GM19463 (cell line): ENCODE results near the gene HNRNPA0.
"Not testable (repeated sequence)": the region's sequence is repeated elsewhere in the genome, so short reads cannot be mapped to it uniquely, and the experiment has no call there.

Source experiments
- ATAC-seq: cut with Tn5 transposase; IDR thresholded peaks from one replicate; pipeline ENCODE4 v1.9.1; 2021; ENCODE audit warnings: mild to moderate bottlenecking, moderate library complexity; ENCODE audit not compliant: unreplicated experiment

The HNRNPA0 gene

GRCh38 chr5:137754188-137754960 lies at the start of gene HNRNPA0:
TSS of gene HNRNPA0 (minus strand) at chr5:137754363. CDS start at chr5:137754066, 297 bp downstream.
- peak; percentile 76 for ATAC-seq

GRCh38 chr5:137802282-137803210 lies 48.4 kb upstream of the HNRNPA0 start:
- no peak for ATAC-seq

- no peak for ATAC-seq
Measured at GRCh38 chr5:137800700-137801411, 46.7 kb upstream of the HNRNPA0 start.

- ATAC-seq: no peak
Measured at GRCh38 chr5:137796279-137796678, 42.1 kb upstream of the HNRNPA0 start.

GRCh38 chr5:137794863-137795262 lies 40.7 kb upstream of the HNRNPA0 start:
- ATAC-seq: no peak

- ATAC-seq: peak; percentile 67
Measured at GRCh38 chr5:137792303-137792702, 38.1 kb upstream of the HNRNPA0 start.

- ATAC-seq: no peak
Measured at GRCh38 chr5:137791799-137792198, 37.6 kb upstream of the HNRNPA0 start.

- no peak for ATAC-seq
Measured at GRCh38 chr5:137791387-137791786, 37.2 kb upstream of the HNRNPA0 start.

GRCh38 chr5:137788560-137788959 lies 34.4 kb upstream of the HNRNPA0 start:
- ATAC-seq: not testable (repeated sequence)

GRCh38 chr5:137782984-137783536 lies 28.9 kb upstream of the HNRNPA0 start:
- ATAC-seq: no peak

GRCh38 chr5:137782055-137782454 lies 27.9 kb upstream of the HNRNPA0 start:
- ATAC-seq: no peak

GRCh38 chr5:137778772-137779564 lies 24.8 kb upstream of the HNRNPA0 start:
- ATAC-seq: no peak

- not testable (repeated sequence) for ATAC-seq
Measured at GRCh38 chr5:137767937-137768336, 13.8 kb upstream of the HNRNPA0 start.

- no peak for ATAC-seq
Measured at GRCh38 chr5:137761566-137761965, 7.4 kb upstream of the HNRNPA0 start.

GRCh38 chr5:137760719-137761516 lies 6.8 kb upstream of the HNRNPA0 start:
- ATAC-seq: no peak

- no peak for ATAC-seq
Measured at GRCh38 chr5:137760294-137760693, 6.1 kb upstream of the HNRNPA0 start.

GRCh38 chr5:137758715-137759306 lies 4.6 kb upstream of the HNRNPA0 start:
- peak; percentile 17 for ATAC-seq

GRCh38 chr5:137758121-137758520 lies 4.0 kb upstream of the HNRNPA0 start:
- ATAC-seq: no peak

GRCh38 chr5:137757634-137758033 lies 3.5 kb upstream of the HNRNPA0 start:
- no peak for ATAC-seq
